ENCODE data around the gene LDLRAD2.
A peak's percentile ranks its signal among the peaks of the same experiment; 100 is the strongest.
"Not testable (repeated sequence)": the region's sequence is repeated elsewhere in the genome, so short reads cannot be mapped to it uniquely, and the experiment has no call there.

The LDLRAD2 gene, protein sequence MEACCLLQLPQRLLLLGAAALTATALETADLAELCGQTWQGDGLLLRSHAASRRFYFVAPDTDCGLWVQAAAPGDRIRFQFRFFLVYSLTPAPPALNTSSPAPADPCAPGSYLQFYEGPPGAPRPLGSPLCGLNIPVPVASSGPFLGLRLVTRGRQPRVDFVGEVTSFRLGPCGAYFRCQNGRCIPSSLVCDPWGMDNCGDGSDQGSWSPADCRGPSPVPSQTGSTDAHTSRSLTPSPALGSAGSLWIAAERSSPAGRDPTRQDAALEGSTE

DNA sequence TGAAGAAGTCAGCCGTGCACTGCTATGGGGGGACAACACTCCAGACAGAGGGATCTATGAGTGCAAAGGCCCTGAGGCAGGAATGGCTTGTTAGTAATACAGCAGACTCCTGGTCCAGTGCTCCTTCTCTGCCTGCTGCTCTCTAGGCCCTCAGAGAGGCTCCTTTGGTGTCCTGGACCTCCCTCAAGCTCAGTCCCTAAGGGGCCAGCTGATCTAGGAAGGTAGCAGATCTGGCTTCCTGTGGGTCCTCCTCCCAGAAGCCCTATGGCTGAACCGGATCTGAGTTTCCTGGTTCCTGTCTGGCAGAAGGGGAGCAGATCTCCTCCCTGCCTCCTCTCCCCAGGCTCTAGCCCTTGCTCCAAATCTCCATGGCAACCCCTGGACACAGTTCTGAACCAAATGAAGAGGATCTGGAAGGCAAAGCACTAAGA, at the start of gene LDLRAD2:
Gene LDLRAD2 (plus strand): TSS at position 391 of the 431 bp plus-strand sequence. CDS start 187 bp downstream, outside the sequence.
- no peak within 1 kb of the TSS for H3K4me3 ChIP-seq (replicated peaks; ENCODE audit: low read depth, low read length)
- DNase-seq (ENCODE audit: extremely low read depth, low read depth), result no peak
- TF ChIP-seq, protein P1, sequence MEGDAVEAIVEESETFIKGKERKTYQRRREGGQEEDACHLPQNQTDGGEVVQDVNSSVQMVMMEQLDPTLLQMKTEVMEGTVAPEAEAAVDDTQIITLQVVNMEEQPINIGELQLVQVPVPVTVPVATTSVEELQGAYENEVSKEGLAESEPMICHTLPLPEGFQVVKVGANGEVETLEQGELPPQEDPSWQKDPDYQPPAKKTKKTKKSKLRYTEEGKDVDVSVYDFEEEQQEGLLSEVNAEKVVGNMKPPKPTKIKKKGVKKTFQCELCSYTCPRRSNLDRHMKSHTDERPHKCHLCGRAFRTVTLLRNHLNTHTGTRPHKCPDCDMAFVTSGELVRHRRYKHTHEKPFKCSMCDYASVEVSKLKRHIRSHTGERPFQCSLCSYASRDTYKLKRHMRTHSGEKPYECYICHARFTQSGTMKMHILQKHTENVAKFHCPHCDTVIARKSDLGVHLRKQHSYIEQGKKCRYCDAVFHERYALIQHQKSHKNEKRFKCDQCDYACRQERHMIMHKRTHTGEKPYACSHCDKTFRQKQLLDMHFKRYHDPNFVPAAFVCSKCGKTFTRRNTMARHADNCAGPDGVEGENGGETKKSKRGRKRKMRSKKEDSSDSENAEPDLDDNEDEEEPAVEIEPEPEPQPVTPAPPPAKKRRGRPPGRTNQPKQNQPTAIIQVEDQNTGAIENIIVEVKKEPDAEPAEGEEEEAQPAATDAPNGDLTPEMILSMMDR (IDR thresholded peaks at IDR 0.05; ENCODE audit: low read depth, low read length, missing control alignments), result no peak

DNA sequence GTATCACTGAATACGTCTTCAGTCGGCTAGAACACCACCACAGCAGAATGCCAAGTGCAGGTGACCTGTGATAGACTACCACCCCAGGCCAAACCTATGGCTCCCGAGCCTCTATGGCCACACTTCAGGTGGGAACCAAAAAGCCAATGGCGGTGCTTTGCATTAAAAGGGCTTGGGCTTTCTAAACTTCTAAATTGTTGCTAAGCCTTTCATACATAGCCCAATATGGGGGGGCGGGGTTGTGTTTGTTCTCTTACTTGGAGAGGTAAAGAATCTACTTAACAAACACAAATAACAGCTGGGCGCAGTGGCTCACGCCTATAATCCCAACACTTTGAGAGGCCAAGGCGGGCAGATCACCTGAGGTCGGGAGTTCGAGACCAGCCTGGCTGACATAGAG, 48.8 kb upstream of the LDLRAD2 start:
- TF ChIP-seq, protein P1 (IDR thresholded peaks at IDR 0.05; ENCODE audit: low read depth, low read length, missing control alignments), result no peak
- H3K4me3 ChIP-seq (replicated peaks; ENCODE audit: low read depth, low read length), result no peak overlapping the region
- DNase-seq (ENCODE audit: extremely low read depth, low read depth), result no peak

DNA sequence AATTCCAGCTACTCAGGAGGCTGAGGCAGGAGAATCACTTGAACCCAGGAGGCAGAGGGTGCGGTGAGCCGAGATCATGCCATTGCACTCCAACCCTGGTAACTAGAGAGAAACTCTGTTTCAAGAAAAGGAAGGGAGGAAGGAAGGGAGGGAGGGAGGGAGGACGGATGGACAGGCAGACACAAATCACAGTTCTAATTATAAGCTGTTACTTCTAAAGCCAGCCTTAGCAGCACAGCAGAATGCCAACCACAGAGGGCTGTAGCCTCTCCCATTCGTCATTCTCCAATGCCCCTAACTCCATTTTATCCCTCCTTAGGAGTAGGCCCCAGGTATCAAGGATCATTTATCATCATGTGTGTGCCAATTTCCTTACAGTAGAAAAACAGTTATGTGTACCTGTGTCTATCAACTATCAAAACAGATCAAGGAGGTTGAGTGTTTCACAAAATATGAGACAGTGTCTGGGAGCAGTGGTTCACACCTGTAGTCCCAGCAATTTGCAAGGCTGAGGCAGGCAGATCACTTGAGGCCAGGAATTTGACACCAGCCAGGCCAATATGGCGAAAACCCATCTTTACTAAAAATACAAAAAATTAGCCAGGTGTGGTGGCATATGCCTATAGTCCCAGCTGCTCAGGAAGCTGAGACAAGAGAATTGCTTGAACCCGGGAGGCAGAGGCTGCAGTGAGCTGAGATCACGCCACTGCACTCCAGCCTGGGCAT, 48.2 kb upstream of the LDLRAD2 start:
- H3K4me3 ChIP-seq (replicated peaks; ENCODE audit: low read depth, low read length), result no peak overlapping the region
- TF ChIP-seq, protein P1 (IDR thresholded peaks at IDR 0.05; ENCODE audit: low read depth, low read length, missing control alignments), result no peak
- no peak for DNase-seq (ENCODE audit: extremely low read depth, low read depth)

DNA sequence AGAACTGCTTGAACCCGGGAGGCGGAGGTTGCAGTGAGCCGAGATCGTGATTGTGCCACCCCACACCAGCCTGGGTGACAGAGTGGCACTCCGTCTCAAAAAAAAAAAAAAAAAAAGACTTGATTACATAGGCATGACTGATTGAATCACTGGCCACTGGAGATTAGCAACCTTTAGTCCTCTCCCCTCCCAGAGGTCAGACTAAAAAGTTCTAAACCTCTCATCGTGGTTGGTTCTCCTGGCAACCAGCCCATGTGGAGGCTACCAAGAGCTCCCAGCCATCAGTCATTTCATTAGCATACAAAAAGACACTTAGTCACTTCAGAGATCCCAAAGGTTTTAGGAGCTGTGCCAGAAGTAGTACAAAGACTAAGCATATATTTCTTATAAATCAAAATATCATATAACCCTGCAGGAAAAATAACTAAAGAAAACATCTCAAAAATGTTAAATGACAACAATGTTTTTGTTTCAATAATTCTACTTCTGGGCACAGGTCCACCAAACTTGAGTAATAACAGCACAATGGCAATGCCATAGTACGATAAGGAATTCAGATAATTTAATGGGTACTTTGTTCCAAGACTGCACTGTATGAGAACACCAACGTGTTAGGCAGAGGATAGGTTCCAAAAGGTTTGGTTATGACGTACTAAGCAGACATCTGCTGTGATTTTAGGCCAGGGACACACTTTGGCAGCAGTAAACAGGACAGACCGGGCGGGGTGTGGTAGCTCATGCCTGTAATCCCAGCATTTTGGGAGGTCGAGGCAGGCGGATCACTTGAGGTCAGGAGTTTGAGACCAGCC, 47.2 kb upstream of the LDLRAD2 start:
- TF ChIP-seq, protein P1 (IDR thresholded peaks at IDR 0.05; ENCODE audit: low read depth, low read length, missing control alignments), result no peak
- H3K4me3 ChIP-seq (replicated peaks; ENCODE audit: low read depth, low read length), result no peak overlapping the region
- DNase-seq (ENCODE audit: extremely low read depth, low read depth), result peak; percentile 43

DNA sequence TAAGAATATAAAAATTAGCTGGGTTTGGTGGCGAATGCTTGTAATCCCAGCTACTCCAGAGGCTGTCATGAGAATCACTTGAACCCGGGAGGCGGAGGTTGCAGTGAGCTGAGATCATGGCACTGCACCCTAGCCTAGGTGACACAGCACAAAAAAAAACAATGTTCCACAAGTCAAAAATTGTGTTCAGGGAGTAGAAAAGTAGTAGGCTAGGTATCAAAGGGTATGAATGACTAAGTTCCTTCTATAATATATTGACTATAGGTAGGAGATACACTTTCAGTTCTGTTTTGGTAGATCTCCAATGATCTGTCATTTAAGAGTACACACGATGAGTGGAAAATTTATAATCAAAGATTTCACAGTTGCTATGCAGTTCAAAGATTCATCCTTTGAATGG, 45.9 kb upstream of the LDLRAD2 start:
- DNase-seq (ENCODE audit: extremely low read depth, low read depth), result no peak
- H3K4me3 ChIP-seq (replicated peaks; ENCODE audit: low read depth, low read length), result no peak overlapping the region
- TF ChIP-seq, protein P1 (IDR thresholded peaks at IDR 0.05; ENCODE audit: low read depth, low read length, missing control alignments), result no peak

DNA sequence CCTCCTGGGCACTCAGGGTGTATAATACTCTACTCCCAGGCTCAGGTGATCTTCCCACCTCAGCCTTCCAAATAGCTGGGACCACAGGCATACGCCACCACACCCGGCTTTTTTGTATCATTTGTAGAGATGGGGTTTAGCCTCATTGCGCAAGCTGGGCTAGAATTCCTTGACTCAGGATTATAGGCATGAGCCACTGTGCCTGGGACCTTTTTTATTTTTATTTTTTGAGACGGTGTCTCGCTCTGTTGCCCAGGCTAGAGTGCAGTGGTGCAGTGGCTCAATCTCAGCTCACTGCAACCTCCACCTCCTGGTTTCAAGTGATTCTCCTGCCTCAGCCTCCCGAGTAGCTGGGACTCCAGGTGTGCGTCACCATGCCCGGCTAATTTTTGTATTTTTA, 45.0 kb upstream of the LDLRAD2 start:
- H3K4me3 ChIP-seq (replicated peaks; ENCODE audit: low read depth, low read length); DNase-seq (ENCODE audit: extremely low read depth, low read depth): not testable (repeated sequence)

DNA sequence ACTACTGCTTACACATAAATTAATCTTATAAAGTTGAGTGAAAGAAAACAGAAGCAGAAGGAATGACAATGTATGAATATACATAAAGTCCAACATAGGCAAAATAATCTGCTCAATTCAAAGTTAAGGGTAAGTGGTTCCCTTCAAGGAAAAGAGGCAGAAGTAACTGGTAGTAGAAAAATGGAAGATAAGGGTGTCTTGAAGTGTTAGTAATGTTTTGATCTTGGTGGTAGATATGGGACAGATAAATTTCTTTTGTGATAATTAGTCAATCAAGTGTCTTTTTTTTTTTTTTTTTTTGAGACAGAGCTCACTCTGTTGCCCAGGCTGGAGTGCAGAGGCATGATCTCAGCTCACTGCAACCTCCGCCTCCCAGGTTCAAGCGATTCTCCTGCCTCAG, 41.9 kb upstream of the LDLRAD2 start:
- no peak for DNase-seq (ENCODE audit: extremely low read depth, low read depth)
- H3K4me3 ChIP-seq (replicated peaks; ENCODE audit: low read depth, low read length), result no peak overlapping the region
- TF ChIP-seq, protein P1 (IDR thresholded peaks at IDR 0.05; ENCODE audit: low read depth, low read length, missing control alignments), result no peak

DNA sequence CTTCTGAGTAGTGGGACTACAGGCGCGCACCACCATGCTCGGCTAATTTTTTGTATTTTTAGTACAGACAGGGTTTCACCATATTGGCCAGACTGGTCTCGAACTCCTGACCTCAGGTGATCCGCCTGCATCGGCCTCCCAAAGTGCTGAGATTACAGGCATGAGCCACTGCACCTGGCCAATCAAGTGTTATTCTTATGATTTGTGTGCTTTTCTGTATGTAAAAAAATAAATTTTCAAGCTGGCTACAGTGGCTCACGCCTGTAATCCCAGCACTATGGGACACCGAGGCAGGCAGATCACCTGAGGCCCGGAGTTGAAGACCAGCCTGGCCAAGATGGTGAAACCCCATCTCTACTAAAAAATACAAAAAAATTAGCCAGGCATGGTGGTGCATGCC, 41.5 kb upstream of the LDLRAD2 start:
- not testable (repeated sequence) for DNase-seq (ENCODE audit: extremely low read depth, low read depth); H3K4me3 ChIP-seq (replicated peaks; ENCODE audit: low read depth, low read length)

DNA sequence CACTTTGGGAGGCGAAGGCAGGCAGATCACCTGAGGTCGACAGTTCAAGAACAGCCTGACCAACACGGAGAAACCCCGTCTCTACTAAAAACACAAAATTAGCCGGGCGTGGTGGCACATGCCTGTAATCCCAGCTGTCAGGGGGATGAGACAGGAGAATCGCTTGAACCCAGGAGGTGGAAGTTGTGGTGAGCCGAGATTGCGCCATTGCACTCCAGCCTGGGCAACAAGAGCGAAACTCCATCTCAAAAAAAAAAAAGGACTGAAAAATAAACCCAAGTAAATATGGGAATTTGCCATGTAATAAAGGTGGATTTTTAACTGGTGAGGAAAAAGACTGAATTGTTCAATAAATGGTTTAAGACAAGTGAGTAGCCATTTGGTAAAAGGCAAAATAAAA, 40.4 kb upstream of the LDLRAD2 start:
- DNase-seq (ENCODE audit: extremely low read depth, low read depth); H3K4me3 ChIP-seq (replicated peaks; ENCODE audit: low read depth, low read length): not testable (repeated sequence)
